Stimulated activated CD4-positive, alpha-beta T cell treated with anti-CD3 and anti-CD28 coated beads, Interleukin-15, amount 100 ng/mL, for 48 hours (primary cell): Measurements from ENCODE around the gene CACNA2D4.

Experiments used
- DNase-seq, 2 donors: peaks; one replicate each; pipeline ENCODE4 v3.0.0-alpha.2; 2020; ENCODE audit warnings: low read depth in 2 of 2

The CACNA2D4 gene

DNA sequence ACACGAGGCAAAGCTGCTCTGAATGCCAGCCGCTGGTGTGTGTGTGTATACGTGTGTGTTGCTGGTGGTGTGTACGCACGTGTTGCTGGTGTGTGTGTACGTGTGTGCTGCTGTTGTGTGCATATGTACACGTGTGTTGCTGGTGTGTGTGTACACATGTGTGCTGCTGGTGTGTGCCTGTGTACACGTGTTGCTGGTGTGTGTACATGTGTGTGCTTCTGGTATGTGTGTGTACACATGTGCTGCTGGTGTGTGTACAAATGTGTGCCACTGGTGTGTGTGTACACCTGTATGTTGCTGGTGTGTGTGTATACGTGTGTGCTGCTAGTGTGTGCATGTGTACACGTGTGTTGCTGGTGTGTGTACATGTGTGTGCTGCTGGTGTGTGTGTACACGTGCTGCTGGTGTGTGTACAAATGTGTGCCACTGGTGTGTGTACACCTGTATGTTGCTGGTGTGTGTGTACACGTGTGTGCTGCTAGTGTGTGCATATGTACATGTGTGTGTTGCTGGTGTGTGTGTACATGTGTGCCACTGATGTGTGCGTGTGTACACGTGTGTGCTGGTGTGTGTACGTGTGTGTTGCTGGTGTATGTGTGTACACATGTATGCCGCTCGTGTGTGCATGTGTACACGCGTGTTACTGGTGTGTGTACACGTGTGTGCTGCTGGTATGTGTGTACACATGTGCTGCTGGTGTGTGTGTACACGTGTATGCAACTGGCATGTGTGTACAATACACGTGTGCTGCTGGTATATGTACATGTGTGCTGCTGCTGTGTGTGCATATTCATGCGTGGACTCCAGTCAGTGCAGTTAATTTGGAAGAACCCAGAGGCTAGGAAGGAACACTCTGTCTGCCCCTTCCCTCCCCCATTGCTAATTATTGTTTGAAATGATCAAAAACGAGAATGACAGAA is 47.2 kb downstream of the CACNA2D4 start:
- DNase-seq, result no peak

DNA sequence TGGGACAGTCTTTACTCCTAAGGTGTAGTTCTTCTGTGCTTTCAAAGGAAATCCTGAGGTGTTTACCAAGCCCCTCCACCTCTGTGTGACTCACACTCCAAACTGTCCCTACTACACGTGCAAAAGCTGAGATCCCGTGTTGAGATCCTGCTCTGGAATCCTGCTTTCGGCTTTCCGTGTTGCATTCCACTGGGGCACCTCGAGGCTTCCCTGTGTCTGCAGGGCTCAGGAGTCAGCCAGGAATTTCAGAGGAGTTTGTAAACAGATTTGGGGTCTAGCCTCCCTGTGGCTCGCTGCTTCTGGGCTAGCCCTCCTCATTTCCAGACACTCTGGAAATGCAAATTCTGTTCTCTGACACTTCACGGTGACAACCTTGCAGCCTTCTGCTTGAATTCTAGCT is 48.4 kb downstream of the CACNA2D4 start:
- DNase-seq, result no peak

DNA sequence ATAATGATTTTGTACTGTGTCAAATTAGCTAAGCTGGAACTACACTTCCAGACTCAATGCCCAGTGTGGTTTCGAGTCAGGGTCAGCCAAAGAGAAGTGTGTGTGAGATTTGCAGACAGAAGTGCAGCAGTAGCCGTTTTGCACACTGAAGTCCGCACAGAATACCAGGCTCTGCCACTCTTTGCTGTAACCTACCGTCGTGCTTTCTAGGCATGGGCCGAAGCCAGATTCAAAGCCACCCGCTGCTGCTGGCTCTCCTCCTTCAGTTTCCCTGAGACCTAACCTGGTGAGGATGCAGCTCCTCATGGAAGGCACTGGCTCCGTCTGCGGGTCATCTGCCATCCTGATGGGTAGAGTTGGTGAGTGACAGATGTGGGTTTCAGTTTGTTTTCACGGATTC is 49.3 kb downstream of the CACNA2D4 start:
- no peak for DNase-seq

DNA sequence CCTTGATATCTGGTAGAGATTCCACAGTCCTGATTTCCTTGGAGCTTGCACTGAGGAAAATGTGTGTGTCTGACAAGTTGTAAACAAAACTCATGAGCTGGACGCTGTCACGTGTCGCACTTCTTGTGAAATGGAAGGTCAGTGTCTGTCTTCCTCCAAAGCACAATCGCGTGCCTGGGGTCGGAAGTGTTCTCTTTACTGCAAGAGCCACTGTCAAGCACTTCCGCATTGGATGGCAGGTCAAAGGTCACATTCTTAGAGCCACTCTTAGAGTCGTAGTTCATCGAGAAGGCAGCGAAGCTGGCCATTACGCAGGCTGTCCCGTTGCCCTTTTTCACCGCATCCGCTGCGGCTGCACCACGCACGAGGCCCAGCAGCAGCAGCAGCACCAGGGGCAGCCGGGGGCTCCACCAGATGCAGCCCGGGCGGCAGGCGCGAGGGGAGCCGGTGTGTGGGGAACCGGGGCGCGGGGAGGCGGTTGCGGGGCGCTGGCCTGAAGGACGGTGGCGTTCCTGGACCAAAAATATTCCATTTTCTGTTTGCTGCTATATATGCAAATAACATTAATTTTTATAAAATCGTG is 53.1 kb downstream of the CACNA2D4 start:
- DNase-seq, result no peak

DNA sequence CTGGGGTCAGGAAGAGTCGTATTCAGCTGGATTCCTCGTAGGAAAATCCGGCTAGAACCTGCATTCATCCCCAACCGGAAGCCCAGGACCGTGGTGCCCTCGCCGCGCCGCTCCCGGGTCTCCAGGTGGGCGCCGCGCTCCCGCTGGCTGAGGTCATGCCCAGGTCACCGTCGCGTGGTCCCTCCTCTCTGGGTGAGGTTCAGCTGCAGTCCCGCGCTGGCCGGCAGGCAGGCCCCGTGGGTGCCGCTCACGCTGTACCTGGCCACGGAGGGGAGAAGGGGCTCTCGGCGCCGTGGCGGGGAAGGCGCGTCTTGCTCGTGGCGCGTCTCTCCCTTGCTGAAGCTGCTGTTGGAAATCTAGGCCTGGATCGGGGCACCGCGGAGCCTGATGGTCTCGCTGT is 53.6 kb downstream of the CACNA2D4 start:
- no peak for DNase-seq

DNA sequence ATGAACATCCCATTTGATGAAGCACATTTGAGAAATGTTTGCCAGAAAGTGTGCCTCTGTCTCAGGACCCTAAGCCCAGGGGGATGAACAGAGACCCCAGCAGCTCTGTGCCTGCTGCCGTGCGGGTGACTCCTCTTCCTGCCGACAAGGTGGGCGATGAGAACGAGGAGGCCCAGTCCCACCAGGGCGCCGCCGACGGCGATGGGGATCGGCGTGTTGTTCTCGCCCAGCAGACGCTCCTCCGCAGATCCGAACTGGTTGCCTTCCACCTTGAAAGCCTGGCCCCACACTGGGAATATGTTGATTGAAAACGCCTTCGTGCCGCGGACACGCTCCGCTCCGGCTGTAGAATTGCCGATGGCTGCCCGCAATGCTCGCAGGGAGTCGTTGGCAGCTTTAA is 54.0 kb downstream of the CACNA2D4 start:
- DNase-seq, result no peak

DNA sequence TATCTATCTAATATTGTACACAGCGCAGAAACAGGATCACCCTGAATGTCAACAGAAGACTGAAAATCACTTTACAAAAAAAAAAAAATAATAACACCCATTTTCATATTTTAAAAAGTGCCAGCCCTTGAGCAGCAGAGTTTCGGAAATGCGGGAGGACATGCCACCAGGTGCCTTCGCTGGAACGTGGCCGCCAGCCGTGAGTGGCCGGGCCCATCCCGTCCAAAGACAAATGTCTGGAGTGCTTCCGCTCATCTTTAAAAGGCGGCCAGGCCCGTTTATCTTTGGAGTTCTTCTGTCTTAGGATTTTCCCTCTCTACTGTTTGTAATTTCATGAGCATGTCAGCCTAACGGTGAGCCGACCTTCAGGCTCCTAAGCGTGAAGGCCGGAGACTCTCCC is 54.6 kb downstream of the CACNA2D4 start:
- DNase-seq, result no peak

DNA sequence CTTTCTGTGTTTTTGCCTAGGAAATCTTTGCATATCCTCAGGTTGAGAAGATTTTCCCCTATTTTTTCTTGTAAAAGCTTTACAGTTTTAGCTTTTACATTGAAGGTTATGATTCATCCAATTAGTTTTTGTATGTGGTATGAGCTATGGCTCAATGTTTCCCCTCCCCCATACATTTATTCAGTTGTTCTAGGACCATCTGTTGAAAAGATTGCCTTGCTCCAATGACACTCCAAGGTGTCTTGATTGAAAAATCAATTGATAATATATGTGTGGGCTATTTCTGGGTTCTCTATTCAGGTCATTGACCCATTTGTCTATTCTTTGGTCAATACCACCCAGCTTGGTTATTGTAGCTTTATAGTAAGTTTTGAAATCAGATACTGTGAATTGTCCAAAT is 55.5 kb downstream of the CACNA2D4 start:
- DNase-seq, result no peak

DNA sequence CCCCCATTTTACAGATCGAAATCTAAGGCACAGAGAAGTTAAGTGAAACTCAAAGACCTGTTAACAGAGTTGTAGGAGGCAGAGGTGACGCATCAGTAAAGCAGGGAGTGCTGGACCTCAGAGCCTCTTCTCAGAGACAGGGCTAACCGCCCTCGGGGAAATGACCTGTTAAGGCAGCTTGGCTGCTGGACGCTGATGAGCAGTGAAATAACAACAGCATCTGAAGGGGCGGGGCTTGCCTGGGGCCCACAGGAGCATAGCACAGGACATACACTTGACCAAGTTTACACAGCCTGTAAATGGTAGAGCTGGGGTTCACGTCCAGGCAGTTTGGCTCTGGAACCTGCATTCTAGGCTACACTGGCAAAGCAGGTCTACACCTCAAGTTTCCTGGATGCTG is 58.8 kb downstream of the CACNA2D4 start:
- no peak for DNase-seq

DNA sequence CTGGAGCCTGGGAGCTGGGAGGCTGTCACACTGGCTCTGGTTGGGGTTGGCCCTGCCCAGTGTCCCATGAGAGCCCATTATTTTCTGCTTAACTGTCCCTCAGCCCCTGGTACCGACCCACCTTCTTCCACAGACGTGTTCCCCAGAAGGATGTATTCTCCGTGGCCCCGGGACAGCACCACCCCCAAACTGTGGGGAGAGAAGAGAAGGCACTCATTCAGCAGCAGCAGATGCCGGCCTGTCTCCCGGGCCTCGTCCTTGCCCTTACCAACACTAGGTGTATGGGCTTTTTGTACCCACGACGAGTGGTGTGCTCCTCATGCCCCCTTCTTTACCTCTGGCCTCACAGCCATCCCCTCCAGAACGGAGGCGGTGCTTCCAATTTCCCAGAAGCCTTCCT is 60.0 kb downstream of the CACNA2D4 start:
- no peak for DNase-seq

DNA sequence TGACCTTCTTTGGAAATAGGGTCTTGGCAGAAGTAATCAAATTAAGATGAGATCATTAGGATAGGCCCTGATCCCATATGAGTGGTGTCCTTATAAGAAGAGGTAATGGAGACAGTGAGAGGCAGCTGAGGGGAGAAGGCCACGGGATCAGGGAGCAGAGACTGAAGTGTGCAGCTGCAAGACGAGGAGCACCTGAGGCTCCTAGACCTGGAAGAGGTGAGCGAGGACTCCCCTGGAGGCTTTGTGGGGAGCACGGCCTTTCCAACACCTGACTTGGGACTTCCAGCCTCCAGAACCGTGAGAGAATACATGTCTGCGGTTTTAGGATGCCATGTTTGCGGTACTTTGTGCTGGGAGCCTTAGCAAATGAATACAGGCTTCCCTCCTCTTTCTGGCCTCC is 60.6 kb downstream of the CACNA2D4 start:
- no peak for DNase-seq

DNA sequence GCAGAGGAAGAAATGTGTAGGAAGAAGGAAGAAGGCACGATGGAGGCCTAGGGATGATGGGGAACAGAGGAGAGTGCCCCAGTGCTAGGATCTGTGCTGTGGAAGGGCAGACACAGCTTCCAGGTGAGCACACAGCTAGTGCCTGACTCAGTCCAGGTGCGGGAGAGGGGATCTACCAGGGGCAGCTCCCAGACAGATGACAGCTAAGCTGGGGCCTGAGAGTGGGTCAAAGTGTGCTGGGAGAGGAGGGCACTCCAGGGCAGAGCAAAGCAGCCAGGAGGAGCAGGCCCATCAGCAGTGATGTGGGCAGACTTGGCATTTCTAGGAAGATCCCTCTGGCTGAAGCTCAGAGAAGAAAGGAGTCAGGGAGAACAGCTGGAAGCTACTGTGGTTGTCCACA is 61.4 kb downstream of the CACNA2D4 start:
- no peak for DNase-seq

DNA sequence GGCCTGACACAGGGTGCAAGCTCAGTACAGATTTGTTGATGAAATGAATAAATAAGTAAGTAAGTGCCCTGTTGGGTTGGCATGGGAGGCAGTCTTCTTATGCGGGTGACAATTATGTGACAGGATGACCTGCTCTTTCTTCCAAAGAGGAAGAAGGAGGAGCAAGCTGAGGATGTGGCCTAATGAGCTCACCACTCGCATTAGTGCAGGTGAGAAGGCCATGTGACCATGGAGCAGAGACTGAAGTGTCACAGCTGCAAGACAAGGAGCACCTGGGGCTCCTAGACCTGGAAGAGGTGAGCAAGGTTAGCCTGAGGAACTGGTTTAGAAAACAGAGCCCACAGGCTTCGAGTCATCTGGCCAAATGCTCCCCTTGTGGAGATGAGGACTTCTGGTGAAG is 63.2 kb downstream of the CACNA2D4 start:
- no peak for DNase-seq

DNA sequence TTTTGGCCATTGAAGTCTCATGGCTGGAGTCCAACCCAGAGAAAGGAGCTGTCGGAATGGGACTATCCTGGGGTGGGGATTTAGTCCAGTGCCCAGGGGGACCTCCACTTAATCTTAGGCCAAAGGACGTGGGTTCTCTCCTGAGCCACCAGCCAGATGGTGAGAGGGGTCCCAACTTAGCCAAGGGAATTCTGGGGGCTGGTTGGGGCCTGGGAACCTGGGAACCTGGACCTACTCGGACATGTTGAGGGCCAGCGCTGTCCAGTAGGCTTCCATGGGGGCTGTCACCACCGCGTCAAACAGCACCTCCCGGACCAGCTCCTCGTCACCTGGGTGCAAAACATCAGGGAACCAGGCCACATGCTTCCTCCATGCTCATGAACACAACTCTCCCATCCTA is 64.7 kb downstream of the CACNA2D4 start:
- DNase-seq, result no peak

DNA sequence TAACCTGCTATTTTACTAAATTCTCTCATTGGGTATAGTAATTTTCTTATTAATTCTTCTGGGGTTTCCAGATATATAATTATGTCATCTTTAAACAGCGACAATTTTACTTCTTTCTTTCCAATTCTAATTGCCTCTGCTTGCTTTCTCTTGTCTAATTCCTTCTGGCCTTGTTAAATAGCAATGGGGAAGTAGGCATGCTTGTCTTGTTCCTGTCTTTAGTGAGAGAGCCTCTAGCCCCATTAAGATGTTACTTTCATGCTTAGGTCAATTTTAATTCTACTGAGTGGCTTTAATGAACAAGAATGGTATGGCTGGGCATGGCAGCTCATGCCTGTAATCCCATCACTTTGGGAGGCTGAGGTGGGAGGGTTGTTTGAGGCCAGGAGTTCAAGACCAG is 66.4 kb downstream of the CACNA2D4 start:
- DNase-seq, result no peak

DNA sequence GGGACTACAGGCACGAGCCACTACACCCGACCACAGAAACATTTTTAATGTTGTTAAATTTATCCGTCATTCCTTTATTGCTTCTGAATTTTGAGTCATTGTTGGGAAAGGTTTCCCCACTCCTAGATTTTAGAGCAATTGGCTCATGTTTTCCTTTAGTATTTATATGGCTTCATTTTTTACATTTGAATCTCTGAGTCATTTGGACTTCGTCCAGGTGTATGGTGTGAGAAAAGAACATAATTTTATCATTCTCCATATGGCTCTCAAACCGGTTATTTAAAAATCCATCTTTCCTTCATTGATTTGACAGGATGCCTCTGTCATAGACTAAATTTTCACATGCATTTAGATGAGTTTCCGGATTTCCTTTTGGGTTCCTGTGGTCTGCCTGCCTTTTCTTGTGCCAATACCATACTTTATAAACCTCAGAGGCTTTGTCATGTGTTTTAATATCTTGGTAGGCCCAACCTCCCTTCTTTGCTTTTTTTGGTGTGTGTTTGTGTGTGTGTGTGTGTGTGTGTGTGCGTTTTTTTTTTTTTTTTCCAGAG is 67.2 kb downstream of the CACNA2D4 start:
- DNase-seq, result no peak

DNA sequence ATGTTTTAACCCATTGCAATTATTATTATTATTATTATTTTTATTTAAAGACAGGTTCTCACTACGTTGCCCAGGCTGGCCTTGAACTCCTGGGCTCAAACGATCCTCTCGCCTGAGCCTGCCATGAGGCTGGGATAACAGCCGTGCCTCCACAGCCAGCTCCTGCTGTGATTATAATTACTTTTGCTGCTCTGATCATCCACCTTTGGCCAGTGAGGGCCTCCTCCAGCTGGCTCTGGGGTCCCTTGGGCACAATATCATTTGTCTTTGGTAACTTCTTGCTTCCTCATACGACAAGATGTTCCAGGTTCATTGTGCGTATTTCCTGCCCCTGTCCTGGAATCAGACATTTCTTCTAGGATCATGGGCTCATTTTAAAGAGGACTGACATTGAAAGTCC is 69.7 kb downstream of the CACNA2D4 start:
- no peak for DNase-seq

DNA sequence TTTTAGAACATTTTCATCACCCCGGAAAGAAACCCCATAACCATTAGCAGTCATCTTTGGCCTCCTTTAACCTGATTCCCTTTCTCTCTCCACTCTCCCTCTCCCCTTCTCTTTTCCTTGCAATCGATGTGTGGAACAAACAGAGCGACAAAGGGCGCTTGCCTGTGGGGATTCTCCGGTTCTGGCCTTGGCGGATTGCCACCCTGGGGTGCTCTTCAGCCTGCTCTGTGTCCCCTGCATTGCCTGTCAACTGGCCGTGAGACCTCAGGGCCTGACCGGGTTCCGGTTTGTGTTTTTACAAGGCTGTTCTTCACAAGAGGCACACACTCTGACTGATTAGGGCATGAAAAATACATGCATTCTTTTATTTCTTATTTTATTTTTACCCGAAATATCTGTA is 70.3 kb downstream of the CACNA2D4 start:
- DNase-seq, result no peak

DNA sequence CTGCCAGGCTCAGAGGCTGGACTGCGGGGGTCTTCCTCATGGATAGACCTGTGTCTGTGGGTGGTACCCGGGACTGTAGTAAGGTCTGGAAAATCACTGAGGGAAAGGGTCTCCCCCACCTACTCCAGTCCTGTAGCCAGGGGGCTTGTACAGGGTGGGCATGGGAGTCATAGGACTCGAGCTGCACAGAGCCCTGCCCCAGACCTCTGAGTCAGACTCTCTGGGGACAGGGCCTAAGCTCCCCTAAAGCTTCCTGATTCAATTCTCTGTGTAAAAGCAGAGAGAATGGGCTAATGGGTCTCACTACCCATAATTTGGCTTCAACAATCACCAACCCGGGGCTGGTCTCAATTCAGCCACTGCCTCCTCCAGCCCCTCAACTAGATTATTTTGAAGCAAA is 71.0 kb downstream of the CACNA2D4 start:
- DNase-seq, result no peak

DNA sequence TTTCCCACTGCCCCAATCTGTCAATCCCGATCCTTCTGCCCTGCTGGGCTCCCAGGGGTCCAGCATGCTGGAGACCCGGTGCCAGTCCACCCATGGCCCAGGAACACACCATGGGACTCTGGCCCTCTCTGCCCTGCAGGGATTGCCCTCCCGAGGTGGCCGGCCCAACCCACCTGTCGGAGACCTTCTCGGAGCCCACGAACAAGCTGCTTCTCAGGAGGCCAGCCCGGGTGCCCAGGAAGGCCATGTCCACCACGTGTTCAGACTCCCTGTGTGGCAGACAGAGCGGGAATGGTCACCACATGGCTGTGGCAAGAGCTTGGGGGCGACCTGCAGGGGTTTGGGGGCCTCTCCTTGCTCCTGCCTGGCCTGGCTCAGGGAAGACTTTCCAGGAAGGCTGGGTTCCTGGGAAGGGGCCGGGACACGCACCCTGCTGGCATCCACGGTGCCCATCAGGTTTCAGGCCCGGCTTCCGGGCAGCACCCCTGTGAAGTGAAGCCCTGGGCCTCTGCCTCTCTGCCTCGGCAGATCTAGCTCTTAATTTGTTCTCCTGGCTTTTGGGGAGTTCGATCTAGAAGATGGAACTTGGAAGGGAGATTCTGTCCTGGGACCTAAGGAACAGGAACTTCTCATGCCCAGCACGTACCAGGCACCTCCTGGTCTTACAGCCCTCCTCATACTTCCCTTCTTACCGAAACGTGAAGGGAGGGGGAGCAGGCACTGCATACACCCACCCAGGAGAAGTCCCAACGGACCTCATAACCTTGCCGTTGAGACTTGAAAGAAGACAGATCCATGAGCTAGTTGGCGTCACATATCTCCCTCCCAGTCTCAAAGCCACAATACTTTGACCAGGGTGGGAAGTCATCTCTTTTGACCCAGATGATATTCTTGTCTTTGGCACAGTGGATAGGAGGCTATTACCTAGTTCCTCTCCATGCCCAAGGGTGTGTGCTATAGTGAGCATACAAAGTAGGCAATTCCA is 71.7 kb downstream of the CACNA2D4 start:
- no peak for DNase-seq

DNA sequence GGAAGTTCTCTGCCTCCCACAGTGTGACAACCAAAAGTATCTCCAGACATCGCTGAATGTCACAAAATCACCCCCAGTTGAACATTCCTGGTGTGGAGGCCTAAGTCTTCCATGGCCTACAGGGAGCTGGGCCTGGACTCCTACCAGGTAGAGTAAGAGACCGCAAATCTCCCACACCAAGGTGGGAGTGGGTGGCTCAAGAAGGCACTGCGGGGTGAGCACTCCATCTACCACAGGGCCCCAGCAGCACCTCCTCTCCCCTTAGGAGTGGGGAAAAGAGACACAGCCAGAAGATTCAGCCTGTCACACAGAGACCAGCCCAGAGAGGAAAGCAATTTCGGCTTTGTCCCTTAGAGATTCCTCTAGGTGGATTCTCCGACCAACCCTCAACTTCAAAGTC is 72.6 kb downstream of the CACNA2D4 start:
- no peak for DNase-seq

DNA sequence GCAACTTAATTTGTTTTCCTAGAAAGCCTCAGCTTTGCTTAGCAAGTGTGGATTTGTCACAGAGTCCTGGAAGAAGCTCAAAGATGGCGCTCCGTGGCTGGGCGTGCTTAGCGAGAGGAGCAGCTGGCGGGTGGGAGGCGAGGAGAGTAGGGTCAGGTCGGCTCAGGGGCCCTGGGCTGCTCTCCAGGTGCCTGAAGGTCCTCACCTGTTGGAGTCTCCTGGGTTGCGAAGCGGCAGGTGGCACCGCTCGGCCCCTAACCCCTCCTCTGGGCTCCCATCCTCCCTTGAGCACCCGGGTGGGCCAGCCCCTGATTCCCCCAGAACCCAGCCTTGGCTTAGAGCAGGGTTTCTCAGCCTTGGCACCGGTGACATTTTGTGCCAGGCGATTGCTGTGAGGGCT is 73.0 kb downstream of the CACNA2D4 start:
- DNase-seq, result no peak
